HCT116 (cell line): ENCODE data around the gene AKAP14. TPM values are rescaled to one million over a fixed set of nuclear protein-coding genes. Genes with fewer than 3 reads are reported as not detected.

Source experiments
- ATAC-seq: fragments of 200-7000 bp; cut with Tn5 transposase; 2 replicates; pipeline ENCODE4 v1.9.1; 2020; ENCODE audit warnings: mild to moderate bottlenecking, moderate library complexity
- BruUV-seq: library from RNA; stranded (reverse); fragments of 400-500 nt; replicated peaks from 2 replicates; lab custom pipeline; 2021; lab: Mats Ljungman, UMichigan
- CTCF ChIA-PET: fragments of 300-600 bp; sonication (Branson Sonifier 250); formaldehyde crosslinking; loops from one replicate; lab custom pipeline; 2021; ENCODE audit warnings: antibody characterized with exemption; lab: Charles Lee
- POLR2A ChIA-PET: fragments of 300-600, 350-600 bp; sonication (Branson Sonifier 250); formaldehyde crosslinking; loops from one replicate; lab custom pipeline; 2021; ENCODE audit warnings: antibody characterized with exemption; lab: Charles Lee
- RAD21 ChIA-PET, 2 experiments: fragments of 300-600 bp; sonication (Branson Sonifier 250); formaldehyde crosslinking; loops; one replicate each; lab custom pipeline; 2023; ENCODE audit warnings: low total read pairs in 2 of 2; ENCODE audit not compliant: uncharacterized antibody in 2 of 2, unreplicated experiment in 2 of 2, low non-redundant PET in 1 of 2; lab: Charles Lee
- DNase-seq: peaks from one replicate; pipeline ENCODE4 v3.0.0-alpha.2; 2010; ENCODE audit warnings: low read depth, low spot score
- H2AFZ ChIP-seq: fragments of 200-600 bp; shearing (Covaris generic), sonication (generic); 2 replicates; pipeline ENCODE4 v1.6.1; 2017; ENCODE audit warnings: low read depth, mixed run types, mixed read lengths, antibody characterized with exemption, low read length; ENCODE audit not compliant: poor library complexity, severe bottlenecking
- H3K27ac ChIP-seq: 2 replicates; pipeline ENCODE4 v1.5.1; 2012; ENCODE audit warnings: low read depth, low read length
- H3K27me3 ChIP-seq: fragments of 200-600 bp; sonication (generic); 2 replicates; pipeline ENCODE4 v1.6.1; 2016; ENCODE audit warnings: mixed run types, low read length, mixed read lengths; ENCODE audit not compliant: insufficient read depth
- H3K36me3 ChIP-seq, 2 experiments: fragments of 200-500 bp in 1 of 2; fragments of 200-600 bp in 1 of 2; sonication (Bioruptor generic) in 1 of 2; sonication (generic) in 1 of 2; 2 replicates each; pipeline versions ENCODE4 v1.5.1 to v1.6.1; 2014 to 2016; ENCODE audit warnings: low read length in 2 of 2, inconsistent platforms in 1 of 2, mixed read lengths in 1 of 2, mixed run types in 1 of 2; ENCODE audit not compliant: insufficient read depth in 2 of 2, control insufficient read depth in 1 of 2
- H3K4me1 ChIP-seq, 2 experiments: fragments of 200-600 bp in 1 of 2; sonication (generic) in 1 of 2; 2 replicates each; pipeline versions ENCODE4 v1.5.1 to v1.6.1; 2012 to 2017; ENCODE audit warnings: low read length in 2 of 2, inconsistent platforms in 1 of 2, mild to moderate bottlenecking in 1 of 2, mixed read lengths in 1 of 2, mixed run types in 1 of 2, moderate library complexity in 1 of 2; ENCODE audit not compliant: insufficient read depth in 2 of 2, control insufficient read depth in 1 of 2
- H3K4me2 ChIP-seq: fragments of 200-600 bp; sonication (generic); 2 replicates; pipeline ENCODE4 v1.6.1; 2017; ENCODE audit warnings: mixed run types, low read length, mixed read lengths
- H3K4me3 ChIP-seq, 2 experiments: fragments of 200-600 bp in 1 of 2; sonication (generic) in 1 of 2; replicated peaks in 1 of 2; 2 replicates each; pipeline ENCODE4 v1.5.1; 2011 to 2016; ENCODE audit warnings: low read length in 2 of 2, control low read depth in 1 of 2, low read depth in 1 of 2, mild to moderate bottlenecking in 1 of 2, mixed read lengths in 1 of 2, mixed run types in 1 of 2
- H3K79me2 ChIP-seq: fragments of 200-600 bp; sonication (generic); 2 replicates; pipeline ENCODE4 v1.6.1; 2017; ENCODE audit warnings: mild to moderate bottlenecking, mixed run types, low read length, moderate library complexity, mixed read lengths; ENCODE audit not compliant: insufficient read depth
- H3K9ac ChIP-seq: fragments of 200-600 bp; sonication (generic); 2 replicates; pipeline ENCODE4 v1.6.1; 2016; ENCODE audit warnings: low read length, mixed read lengths
- H3K9me2 ChIP-seq: fragments of 200-600 bp; sonication (generic), shearing (Covaris generic); 2 replicates; pipeline ENCODE4 v1.6.1; 2017; ENCODE audit warnings: mixed run types, mild to moderate bottlenecking, moderate library complexity; ENCODE audit not compliant: insufficient read depth
- H3K9me3 ChIP-seq, 2 experiments: fragments of 200-500 bp in 1 of 2; fragments of 200-600 bp in 1 of 2; sonication (Bioruptor generic) in 1 of 2; sonication (generic) in 1 of 2; 2 replicates each; pipeline ENCODE4 v1.6.1; 2014 to 2017; ENCODE audit warnings: low read length in 2 of 2, mixed read lengths in 2 of 2, inconsistent platforms in 1 of 2, low read depth in 1 of 2, mild to moderate bottlenecking in 1 of 2, mixed run types in 1 of 2, moderate library complexity in 1 of 2; ENCODE audit not compliant: control insufficient read depth in 1 of 2, insufficient read depth in 1 of 2
- H4K20me1 ChIP-seq: fragments of 200-600 bp; sonication (generic), shearing (Covaris generic); 2 replicates; pipeline ENCODE4 v1.6.1; 2017; ENCODE audit warnings: mixed run types, mild to moderate bottlenecking, moderate library complexity; ENCODE audit not compliant: insufficient read depth
- ATF3 ChIP-seq: IDR thresholded peaks from 2 replicates; pipeline ENCODE4 v1.6.1; 2012
- CBX3 ChIP-seq: IDR thresholded peaks from 2 replicates; pipeline ENCODE4 v1.6.1; 2012; ENCODE audit warnings: low read depth
- CEBPB ChIP-seq: IDR thresholded peaks from 2 replicates; pipeline ENCODE4 v1.6.1; 2012; ENCODE audit warnings: low read depth
- ELF1 ChIP-seq: IDR thresholded peaks from 2 replicates; pipeline ENCODE4 v1.6.1; 2012; ENCODE audit warnings: low read depth, borderline replicate concordance
- EZH2 ChIP-seq: fragments of 200-600 bp; sonication (generic); IDR thresholded peaks from 2 replicates; pipeline ENCODE4 v1.6.1; 2017; ENCODE audit warnings: antibody characterized with exemption, mixed run types
- EZH2phosphoT487 ChIP-seq: fragments of 200-600 bp; IDR thresholded peaks from 2 replicates; pipeline ENCODE4 v1.6.1; 2018; ENCODE audit warnings: antibody characterized with exemption, borderline replicate concordance
- JUND ChIP-seq: IDR thresholded peaks from 2 replicates; pipeline ENCODE4 v1.6.1; 2012
- POLR2A ChIP-seq: IDR thresholded peaks from 2 replicates; pipeline ENCODE4 v1.7.0; 2011; ENCODE audit warnings: borderline replicate concordance; ENCODE audit not compliant: insufficient read depth, insufficient read length; ENCODE audit errors: extremely low read depth
- POLR2AphosphoS5 ChIP-seq: IDR thresholded peaks from 2 replicates; pipeline ENCODE4 v1.6.1; 2011; ENCODE audit warnings: mild to moderate bottlenecking, low read depth, low read length, moderate library complexity
- RAD21 ChIP-seq: IDR thresholded peaks from 2 replicates; pipeline ENCODE4 v1.6.1; 2012; ENCODE audit warnings: low read depth, mild to moderate bottlenecking
- SIN3A ChIP-seq: IDR thresholded peaks from 2 replicates; pipeline ENCODE4 v1.6.1; 2012; ENCODE audit warnings: low read depth
- SRF ChIP-seq: IDR thresholded peaks from 2 replicates; pipeline ENCODE4 v1.6.1; 2012; ENCODE audit warnings: low read depth
- YY1 ChIP-seq: IDR thresholded peaks from 2 replicates; pipeline ENCODE4 v1.6.1; 2011; ENCODE audit warnings: low read length, low read depth, moderate library complexity, mild to moderate bottlenecking; ENCODE audit not compliant: insufficient replicate concordance; ENCODE audit errors: extremely low read depth
- intact Hi-C: fragments of 100-400 bp; cut with micrococcal nuclease; formaldehyde crosslinking; loops from 2 replicates; pipeline ENCODE4 v1.10.0; 2022
- total RNA-seq: library from RNA; stranded (reverse); gene quantifications from one replicate; pipeline ENCODE4 v1.2.1, GENCODE V29; 2021; ENCODE audit not compliant: unreplicated experiment
- TF ChIP-seq, protein P1 (sequence below), 3 experiments: fragments of 200-600 bp in 1 of 3; sonication (generic) in 1 of 3; IDR thresholded peaks in 2 of 3; conservative IDR thresholded peaks in 1 of 3; 2 replicates each; pipeline ENCODE4 v1.5.1; 2012 to 2017; ENCODE audit warnings: low read depth in 2 of 3, low read length in 2 of 3, antibody characterized with exemption in 1 of 3, borderline replicate concordance in 1 of 3, control low read depth in 1 of 3, mild to moderate bottlenecking in 1 of 3, mixed read lengths in 1 of 3, mixed run types in 1 of 3, moderate library complexity in 1 of 3; ENCODE audit not compliant: insufficient read depth in 1 of 3
- TF ChIP-seq, protein P2 (sequence below): IDR thresholded peaks from 2 replicates; pipeline ENCODE4 v1.6.1; 2012; ENCODE audit warnings: low read depth

AKAP14 gene
- total RNA-seq, 1 experiment from 2014 or later: not detected

- TF ChIP-seq EZH2: no peak
- TF ChIP-seq ELF1: peak; percentile 66
- TF ChIP-seq POLR2A: peak; percentile 54
- TF ChIP-seq RAD21: no peak
- TF ChIP-seq SIN3A: peak; percentile 60; the same call in 1 of the 2 replicates
These were observed 23.9 kb upstream of the AKAP14 start, which contains the start of the genes NDUFA1 and RNF113A (continued) for GRCh38 chrX:119871599-119872395.

DNA sequence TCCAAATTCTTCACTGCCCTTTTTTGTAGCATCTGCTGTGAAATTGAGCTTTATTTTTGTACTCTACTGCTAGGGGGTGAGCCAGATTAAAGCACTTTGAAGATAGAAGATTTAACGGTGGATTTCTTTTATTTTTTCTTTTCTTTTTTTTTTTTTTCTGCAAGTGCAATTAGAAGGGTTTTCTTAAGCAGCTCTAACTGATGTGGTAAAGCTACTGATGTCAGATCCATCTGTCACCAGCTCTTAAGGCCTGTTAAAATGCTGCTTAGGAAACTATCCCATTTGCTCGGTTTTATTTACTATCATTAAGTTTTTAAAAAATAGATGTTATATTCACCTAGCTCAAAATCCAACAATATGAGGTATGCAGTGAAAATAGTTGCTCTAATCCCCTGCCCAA lies 17.0 kb upstream of the AKAP14 start:
- no peak overlapping the region for H3K27ac ChIP-seq
- DNase-seq: no peak
- H3K36me3 ChIP-seq: peaks cover 7% of the 10 kb centered on the region in 2 experiments; a peak in 2 of 4 replicates
- ChIA-PET RAD21 (no interaction called here), CTCF (interaction anchor here (1.8 kb wide), 1 partner anchor 9 kb away, joined by 11 read pairs; no protein-coding TSS in a partner anchor), POLR2A (no interaction called here)
- no peaks in the 10 kb centered on the region for H3K9me2 ChIP-seq
- no peaks in the 10 kb centered on the region for H3K9me3 ChIP-seq
- H3K4me2 ChIP-seq: no peak overlapping the region
- no peak overlapping the region for H3K9ac ChIP-seq
- no peaks in the 10 kb centered on the region for H4K20me1 ChIP-seq
- H3K4me1 ChIP-seq: no peaks in the 10 kb centered on the region
- H3K79me2 ChIP-seq: peaks cover 24% of the 10 kb centered on the region
- ATAC-seq: no peak
- no peaks in the 10 kb centered on the region for H3K27me3 ChIP-seq
- no TSS peak for BruUV-seq
- H3K4me3 ChIP-seq: no peak overlapping the region
- intact Hi-C loops: loop anchor here (5.0 kb wide), 1 partner anchor 86 kb away; the partner anchor contains the start of gene RPL39
- H2AFZ ChIP-seq: no peak overlapping the region
- TF ChIP-seq EZH2phosphoT487 (no peak), CBX3 (no peak), ELF1 (no peak), CEBPB (no peak), YY1 (no peak), ATF3 (no peak), POLR2A (no peak), SRF (no peak), JUND (no peak), POLR2AphosphoS5 (no peak), RAD21 (no peak)
- TF ChIP-seq, protein P1, sequence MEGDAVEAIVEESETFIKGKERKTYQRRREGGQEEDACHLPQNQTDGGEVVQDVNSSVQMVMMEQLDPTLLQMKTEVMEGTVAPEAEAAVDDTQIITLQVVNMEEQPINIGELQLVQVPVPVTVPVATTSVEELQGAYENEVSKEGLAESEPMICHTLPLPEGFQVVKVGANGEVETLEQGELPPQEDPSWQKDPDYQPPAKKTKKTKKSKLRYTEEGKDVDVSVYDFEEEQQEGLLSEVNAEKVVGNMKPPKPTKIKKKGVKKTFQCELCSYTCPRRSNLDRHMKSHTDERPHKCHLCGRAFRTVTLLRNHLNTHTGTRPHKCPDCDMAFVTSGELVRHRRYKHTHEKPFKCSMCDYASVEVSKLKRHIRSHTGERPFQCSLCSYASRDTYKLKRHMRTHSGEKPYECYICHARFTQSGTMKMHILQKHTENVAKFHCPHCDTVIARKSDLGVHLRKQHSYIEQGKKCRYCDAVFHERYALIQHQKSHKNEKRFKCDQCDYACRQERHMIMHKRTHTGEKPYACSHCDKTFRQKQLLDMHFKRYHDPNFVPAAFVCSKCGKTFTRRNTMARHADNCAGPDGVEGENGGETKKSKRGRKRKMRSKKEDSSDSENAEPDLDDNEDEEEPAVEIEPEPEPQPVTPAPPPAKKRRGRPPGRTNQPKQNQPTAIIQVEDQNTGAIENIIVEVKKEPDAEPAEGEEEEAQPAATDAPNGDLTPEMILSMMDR (IDR thresholded peaks at IDR 0.05 in 2 of 3, conservative IDR thresholded peaks at IDR 0.05 in 1 of 3; ENCODE audit: borderline replicate concordance in 1 of 3, insufficient read depth in 1 of 3, low read depth in 2 of 3, low read length in 2 of 3): no peak
- TF ChIP-seq, protein P2, sequence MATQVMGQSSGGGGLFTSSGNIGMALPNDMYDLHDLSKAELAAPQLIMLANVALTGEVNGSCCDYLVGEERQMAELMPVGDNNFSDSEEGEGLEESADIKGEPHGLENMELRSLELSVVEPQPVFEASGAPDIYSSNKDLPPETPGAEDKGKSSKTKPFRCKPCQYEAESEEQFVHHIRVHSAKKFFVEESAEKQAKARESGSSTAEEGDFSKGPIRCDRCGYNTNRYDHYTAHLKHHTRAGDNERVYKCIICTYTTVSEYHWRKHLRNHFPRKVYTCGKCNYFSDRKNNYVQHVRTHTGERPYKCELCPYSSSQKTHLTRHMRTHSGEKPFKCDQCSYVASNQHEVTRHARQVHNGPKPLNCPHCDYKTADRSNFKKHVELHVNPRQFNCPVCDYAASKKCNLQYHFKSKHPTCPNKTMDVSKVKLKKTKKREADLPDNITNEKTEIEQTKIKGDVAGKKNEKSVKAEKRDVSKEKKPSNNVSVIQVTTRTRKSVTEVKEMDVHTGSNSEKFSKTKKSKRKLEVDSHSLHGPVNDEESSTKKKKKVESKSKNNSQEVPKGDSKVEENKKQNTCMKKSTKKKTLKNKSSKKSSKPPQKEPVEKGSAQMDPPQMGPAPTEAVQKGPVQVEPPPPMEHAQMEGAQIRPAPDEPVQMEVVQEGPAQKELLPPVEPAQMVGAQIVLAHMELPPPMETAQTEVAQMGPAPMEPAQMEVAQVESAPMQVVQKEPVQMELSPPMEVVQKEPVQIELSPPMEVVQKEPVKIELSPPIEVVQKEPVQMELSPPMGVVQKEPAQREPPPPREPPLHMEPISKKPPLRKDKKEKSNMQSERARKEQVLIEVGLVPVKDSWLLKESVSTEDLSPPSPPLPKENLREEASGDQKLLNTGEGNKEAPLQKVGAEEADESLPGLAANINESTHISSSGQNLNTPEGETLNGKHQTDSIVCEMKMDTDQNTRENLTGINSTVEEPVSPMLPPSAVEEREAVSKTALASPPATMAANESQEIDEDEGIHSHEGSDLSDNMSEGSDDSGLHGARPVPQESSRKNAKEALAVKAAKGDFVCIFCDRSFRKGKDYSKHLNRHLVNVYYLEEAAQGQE: no peak
